CD8-positive, alpha-beta memory T cell (primary cell): ENCODE data around the gene TMEM107. TPM values are rescaled to one million over a fixed set of nuclear protein-coding genes. Genes with fewer than 3 reads are reported as not detected.
"Not testable (repeated sequence)": the region's sequence is repeated elsewhere in the genome, so short reads cannot be mapped to it uniquely, and the experiment has no call there.

Experiments
- CTCF ChIA-PET: fragments of 350-600 bp; sonication (Branson Sonifier 250); formaldehyde crosslinking; loops from one replicate; lab custom pipeline; 2021; ENCODE audit warnings: antibody characterized with exemption; lab: Charles Lee
- POLR2A ChIA-PET: fragments of 350-600 bp; sonication (Branson Sonifier 250); formaldehyde crosslinking; loops from one replicate; lab custom pipeline; 2021; ENCODE audit warnings: antibody characterized with exemption; lab: Charles Lee
- DNase-seq, 5 donors: peaks; one replicate each; pipeline versions ENCODE4 v3.0.0 to v3.0.0-alpha.2; 2020 to 2022; ENCODE audit warnings: mixed read lengths in 1 of 5
- H3K27ac ChIP-seq: one replicate; pipeline ENCODE4 v1.7.0; 2013; ENCODE audit warnings: low read depth, mild to moderate bottlenecking, low read length, moderate library complexity
- H3K27me3 ChIP-seq: 2 replicates; pipeline ENCODE4 v1.7.0; 2013; ENCODE audit warnings: low read length, mild to moderate bottlenecking; ENCODE audit not compliant: insufficient read depth, poor library complexity, severe bottlenecking
- H3K36me3 ChIP-seq: 2 replicates; pipeline ENCODE4 v1.7.0; 2013; ENCODE audit warnings: mild to moderate bottlenecking, low read length, moderate library complexity; ENCODE audit not compliant: insufficient read depth
- H3K4me1 ChIP-seq: 2 replicates; pipeline ENCODE4 v1.7.0; 2013; ENCODE audit warnings: mild to moderate bottlenecking, low read length, moderate library complexity; ENCODE audit not compliant: insufficient read depth
- H3K4me3 ChIP-seq: 2 replicates; pipeline ENCODE4 v1.7.0; 2013; ENCODE audit warnings: mild to moderate bottlenecking, low read length
- H3K9me3 ChIP-seq: 2 replicates; pipeline ENCODE4 v1.7.0; 2013; ENCODE audit warnings: mild to moderate bottlenecking, low read length
- H3K27ac Mint-ChIP-seq, 8 donors: one replicate each; pipeline ENCODE4 v1.8.0; 2020 to 2021; ENCODE audit warnings: mixed read lengths in 8 of 8, mild to moderate bottlenecking in 6 of 8, inconsistent platforms in 3 of 8, moderate library complexity in 3 of 8
- H3K27me3 Mint-ChIP-seq, 2 donors: one replicate each; pipeline ENCODE4 v1.8.0; 2020 to 2021; ENCODE audit warnings: mixed read lengths in 2 of 2, mild to moderate bottlenecking in 1 of 2, moderate library complexity in 1 of 2
- H3K36me3 Mint-ChIP-seq, 3 donors: one replicate each; pipeline ENCODE4 v1.8.0; 2020 to 2021; ENCODE audit warnings: mixed read lengths in 3 of 3, inconsistent platforms in 1 of 3, mild to moderate bottlenecking in 1 of 3
- H3K4me1 Mint-ChIP-seq, 3 donors: one replicate each; pipeline ENCODE4 v1.8.0; 2020 to 2021; ENCODE audit warnings: mixed read lengths in 3 of 3, inconsistent platforms in 1 of 3, mild to moderate bottlenecking in 1 of 3
- H3K4me3 Mint-ChIP-seq, 7 donors: one replicate each; pipeline ENCODE4 v1.8.0; 2020 to 2021; ENCODE audit warnings: mixed read lengths in 7 of 7, mild to moderate bottlenecking in 6 of 7, moderate library complexity in 4 of 7, inconsistent platforms in 2 of 7
- H3K9me3 Mint-ChIP-seq, 5 donors: one replicate each; pipeline ENCODE4 v1.8.0; 2020 to 2022; ENCODE audit warnings: mixed read lengths in 5 of 5, mild to moderate bottlenecking in 3 of 5, moderate library complexity in 2 of 5, inconsistent platforms in 1 of 5
- polyA plus RNA-seq: library from polyadenylated mRNA; unstranded; fragments of 300-500 nt; fragmentation: Illumina TruSeq; gene quantifications from one replicate; pipeline ENCODE4 v1.2.3, GENCODE V29; 2021
- total RNA-seq, 2 experiments: library from RNA; stranded (reverse); gene quantifications; one replicate each; pipeline ENCODE4 v1.2.3, GENCODE V29; 2021

TMEM107 gene
- total and polyA plus RNA-seq, 3 experiments from 2014 or later = 21.3 to 50.7 (median 22.4) TPM

GRCh38 chr17:8221663-8222379, 45.6 kb upstream of the TMEM107 start:
- POLR2A ChIA-PET = interaction anchor here (0.5 to 8.4 kb wide), 21 partner anchors 10 to 102 kb away, joined by 3 to 149 read pairs (median 4); partner anchors contain the start of genes ALOXE3, AURKB, BORCS6 and CTC1
- Histone ChIP-seq H3K27ac (peak overlapping the region; percentile 86), H3K4me3 (peak overlapping the region; percentile 98), H3K9me3 (no peaks in the 10 kb centered on the region), H3K27me3 (no peaks in the 10 kb centered on the region), H3K4me1 (peaks cover 35% of the 10 kb centered on the region), H3K36me3 (peaks cover 3% of the 10 kb centered on the region)
- peaks cover 56 to 73% (median 70%) of the 10 kb centered on the region in 3 donors for H3K4me1 Mint-ChIP-seq
- peak; percentile 80 to 95 (median 91) for DNase-seq
- H3K4me3 Mint-ChIP-seq = peak overlapping the region; percentile 86 to 98 (median 97)
- H3K36me3 Mint-ChIP-seq = peaks cover 2 to 41% (median 3%) of the 10 kb centered on the region in 3 donors
- H3K27ac Mint-ChIP-seq = peak overlapping the region; percentile 94 to 100 (median 96)
- peaks cover 0 to 25% of the 10 kb centered on the region in 2 donors for H3K27me3 Mint-ChIP-seq
- CTCF ChIA-PET = interaction anchor here (1.0 to 5.6 kb wide), 22 partner anchors 9 to 143 kb away, joined by 3 to 63 read pairs (median 10); partner anchors contain the start of genes AURKB, BORCS6, CTC1 and PER1
- peaks cover 0 to 17% (median 6%) of the 10 kb centered on the region in 5 donors for H3K9me3 Mint-ChIP-seq

DNA sequence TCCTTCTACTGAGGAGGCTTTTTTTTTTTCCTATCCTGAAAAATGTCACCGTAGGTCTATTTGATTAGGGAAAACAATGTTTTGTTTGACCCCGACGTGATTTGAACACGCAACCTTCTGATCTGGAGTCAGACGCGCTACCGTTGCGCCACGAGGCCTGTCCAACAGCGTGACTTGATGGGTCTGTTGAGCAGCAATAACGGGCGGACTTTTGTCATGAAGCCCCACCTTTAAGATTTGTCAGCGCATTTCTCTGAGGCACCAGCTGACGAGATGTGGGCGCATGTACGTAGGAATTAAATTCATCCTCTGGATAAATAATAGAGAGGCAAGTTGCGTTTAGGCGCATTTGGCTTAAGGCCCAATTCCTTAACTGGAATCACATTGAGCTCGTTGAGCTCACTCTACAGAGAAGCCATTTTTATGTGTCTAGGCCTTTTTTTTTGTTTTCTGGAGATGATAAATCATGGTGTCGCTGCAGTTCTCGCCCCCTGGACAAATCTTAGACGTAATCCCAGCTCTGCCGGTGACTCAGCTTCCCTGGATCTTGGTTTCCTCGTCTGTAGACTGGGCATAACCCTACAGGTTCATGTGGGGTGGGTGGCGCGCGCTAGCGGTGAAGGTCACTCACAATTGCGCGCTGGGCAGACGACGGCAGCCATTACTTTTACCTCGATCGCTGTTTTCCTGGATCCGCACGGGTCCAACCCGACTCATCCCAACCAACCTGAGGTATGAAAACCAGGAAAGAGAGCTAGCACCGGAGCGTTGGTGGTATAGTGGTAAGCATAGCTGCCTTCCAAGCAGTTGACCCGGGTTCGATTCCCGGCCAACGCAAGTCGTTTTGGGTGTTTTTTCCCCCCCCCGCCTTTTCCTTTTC, 44.8 kb upstream of the TMEM107 start:
- Mint-ChIP-seq H3K4me3 (peak overlapping the region; percentile 86 to 98 (median 97)), H3K9me3 (peaks cover 0 to 17% (median 6%) of the 10 kb centered on the region in 5 donors), H3K4me1 (peaks cover 49 to 67% (median 62%) of the 10 kb centered on the region in 3 donors), H3K27ac (peak overlapping the region; percentile 94 to 100 (median 96)), H3K27me3 (peaks cover 0 to 21% of the 10 kb centered on the region in 2 donors), H3K36me3 (peaks cover 2 to 35% (median 3%) of the 10 kb centered on the region in 3 donors)
- Histone ChIP-seq H3K27me3 (no peaks in the 10 kb centered on the region), H3K4me3 (peak overlapping the region; percentile 98), H3K36me3 (peaks cover 3% of the 10 kb centered on the region), H3K4me1 (peaks cover 27% of the 10 kb centered on the region), H3K9me3 (no peaks in the 10 kb centered on the region), H3K27ac (peak overlapping the region; percentile 86)
- ChIA-PET CTCF (interaction anchor here (0.6 to 5.6 kb wide), 23 partner anchors 8 to 142 kb away, joined by 3 to 63 read pairs (median 10); partner anchors contain the start of genes AURKB, BORCS6, CTC1 and PER1), POLR2A (interaction anchor here (0.6 to 8.4 kb wide), 17 partner anchors 11 to 101 kb away, joined by 3 to 149 read pairs (median 11); partner anchors contain the start of genes ALOXE3, AURKB, BORCS6 and CTC1)
- peak; percentile 75 to 88 (median 80) for DNase-seq

GRCh38 chr17:8214000-8214399, 37.8 kb upstream of the TMEM107 start:
- H3K27me3 ChIP-seq, DNase-seq, H3K36me3 Mint-ChIP-seq, H3K27me3 Mint-ChIP-seq, H3K4me3 ChIP-seq, H3K36me3 ChIP-seq, H3K9me3 Mint-ChIP-seq, H3K27ac ChIP-seq, CTCF ChIA-PET, H3K9me3 ChIP-seq, POLR2A ChIA-PET: not testable (repeated sequence)
- H3K4me1 ChIP-seq = peaks cover 12% of the 10 kb centered on the region
- peak overlapping the region in 1 of 7 donors; percentile 74 for H3K4me3 Mint-ChIP-seq
- peak overlapping the region in 2 of 8 donors; percentile 23 to 56 for H3K27ac Mint-ChIP-seq
- peaks cover 19 to 26% (median 23%) of the 10 kb centered on the region in 3 donors for H3K4me1 Mint-ChIP-seq

- H3K4me3 ChIP-seq = no peak overlapping the region
- no peak overlapping the region for H3K27ac ChIP-seq
- no peak for DNase-seq
- Mint-ChIP-seq H3K27me3 (peaks cover 0 to 3% of the 10 kb centered on the region in 2 donors), H3K4me1 (peaks cover 15 to 22% (median 17%) of the 10 kb centered on the region in 3 donors), H3K4me3 (peak overlapping the region in 2 of 7 donors; percentile 23 to 83), H3K36me3 (peaks cover 0 to 4% (median 0%) of the 10 kb centered on the region in 3 donors), H3K27ac (no peak overlapping the region), H3K9me3 (no peaks in the 10 kb centered on the region)
- H3K4me1 ChIP-seq = peaks cover 12% of the 10 kb centered on the region
- no peaks in the 10 kb centered on the region for H3K36me3 ChIP-seq
- H3K9me3 ChIP-seq = no peaks in the 10 kb centered on the region
- POLR2A ChIA-PET = no interaction called here
- H3K27me3 ChIP-seq = no peaks in the 10 kb centered on the region
- CTCF ChIA-PET = interaction anchor here (1.1 to 1.4 kb wide), 2 partner anchors 9 to 23 kb away, joined by 3 to 5 read pairs; no protein-coding TSS in a partner anchor
Measured at GRCh38 chr17:8212312-8213180, 36.4 kb upstream of the TMEM107 start.

GRCh38 chr17:8210761-8211458, 34.7 kb upstream of the TMEM107 start:
- no peaks in the 10 kb centered on the region for H3K27me3 ChIP-seq
- no peak for DNase-seq
- peak overlapping the region; percentile 93 for H3K4me3 ChIP-seq
- peaks cover 0 to 4% (median 0%) of the 10 kb centered on the region in 3 donors for H3K36me3 Mint-ChIP-seq
- peak overlapping the region; percentile 53 to 95 (median 92) for H3K27ac Mint-ChIP-seq
- no peaks in the 10 kb centered on the region for H3K9me3 Mint-ChIP-seq
- H3K27me3 Mint-ChIP-seq = peaks cover 0 to 3% of the 10 kb centered on the region in 2 donors
- peak overlapping the region; percentile 61 for H3K27ac ChIP-seq
- H3K4me1 Mint-ChIP-seq = peaks cover 15 to 22% (median 17%) of the 10 kb centered on the region in 3 donors
- no peaks in the 10 kb centered on the region for H3K9me3 ChIP-seq
- POLR2A ChIA-PET = interaction anchor here (0.5 to 2.4 kb wide), 16 partner anchors 8 to 1176 kb away, joined by 3 to 24 read pairs (median 4); partner anchors contain the start of genes CTC1 and SLC25A35
- peak overlapping the region; percentile 83 to 96 (median 89) for H3K4me3 Mint-ChIP-seq
- H3K36me3 ChIP-seq = no peaks in the 10 kb centered on the region
- CTCF ChIA-PET = interaction anchor here (0.7 to 1.8 kb wide), 8 partner anchors 11 to 132 kb away, joined by 3 to 10 read pairs (median 4); no protein-coding TSS in a partner anchor
- peaks cover 12% of the 10 kb centered on the region for H3K4me1 ChIP-seq

- Histone ChIP-seq H3K4me1 (peaks cover 12% of the 10 kb centered on the region), H3K9me3 (no peaks in the 10 kb centered on the region), H3K36me3 (no peaks in the 10 kb centered on the region), H3K27ac (peak within 1 kb of the TSS; percentile 61), H3K4me3 (peak within 1 kb of the TSS; percentile 93), H3K27me3 (no peaks in the 10 kb centered on the region)
- H3K36me3 Mint-ChIP-seq = peaks cover 0 to 4% (median 0%) of the 10 kb centered on the region in 3 donors
- ChIA-PET POLR2A (interaction anchor here (0.5 to 2.4 kb wide), 15 partner anchors 8 to 1175 kb away, joined by 3 to 24 read pairs (median 4); partner anchors contain the start of genes CTC1 and SLC25A35), CTCF (interaction anchor here (0.7 to 1.8 kb wide), 8 partner anchors 11 to 131 kb away, joined by 3 to 10 read pairs (median 4); no protein-coding TSS in a partner anchor)
- H3K27me3 Mint-ChIP-seq = peaks cover 0 to 3% of the 10 kb centered on the region in 2 donors
- peaks cover 15 to 22% (median 17%) of the 10 kb centered on the region in 3 donors for H3K4me1 Mint-ChIP-seq
- DNase-seq = peak; percentile 86 to 96 (median 92)
- H3K4me3 Mint-ChIP-seq = peak within 1 kb of the TSS; percentile 83 to 96 (median 89)
- no peaks in the 10 kb centered on the region for H3K9me3 Mint-ChIP-seq
- H3K27ac Mint-ChIP-seq = peak within 1 kb of the TSS; percentile 53 to 95 (median 92)
Measured at GRCh38 chr17:8209907-8210760, 34.0 kb upstream of the TMEM107 start, which contains the start of gene AURKB. Gene AURKB, minus strand, starts transcription at chr17:8210575. Its CDS starts 351 bp downstream, at chr17:8210224.
